ENCODE data around the gene TTC16. TPM values are rescaled to one million over a fixed set of nuclear protein-coding genes. Genes with fewer than 3 reads are reported as not detected.

The TTC16 gene
- polyA plus RNA-seq, 1 donor from 2014 or later, result 0.11 TPM

- Histone ChIP-seq H3K9me2 (ENCODE audit: insufficient read depth, low read length) (no peaks in the 10 kb centered on the region), H4K20me1 (ENCODE audit: insufficient read depth) (no peaks in the 10 kb centered on the region), H3K4me3 (ENCODE audit: low read length) (no peak overlapping the region), H3F3A (ENCODE audit: insufficient read depth, low read length, poor library complexity, severe bottlenecking) (no peaks in the 10 kb centered on the region), H3K4me2 (ENCODE audit: low read length) (no peak overlapping the region), H3K9me3 (ENCODE audit: low read length) (no peaks in the 10 kb centered on the region), H2AFZ (ENCODE audit: low read depth, low read length) (no peak overlapping the region), H3K36me3 (ENCODE audit: insufficient read depth, low read length) (no peaks in the 10 kb centered on the region), H3K27ac (ENCODE audit: low read length) (no peak overlapping the region), H3K79me2 (replicated peaks; ENCODE audit: insufficient read depth, low read length) (no peaks in the 10 kb centered on the region), H3K9ac (ENCODE audit: low read length) (no peak overlapping the region), H3K27me3 (ENCODE audit: insufficient read depth, low read depth, low read length) (no peaks in the 10 kb centered on the region)
- no peak for TF ChIP-seq TAF1 (IDR thresholded peaks at IDR 0.05; ENCODE audit: low read depth)
- TF ChIP-seq REST (IDR thresholded peaks at IDR 0.05; ENCODE audit: borderline replicate concordance), result no peak
- no peak for TF ChIP-seq RAD21 (conservative IDR thresholded peaks at IDR 0.05)
- no peak for TF ChIP-seq EZH2 (IDR thresholded peaks at IDR 0.05; ENCODE audit: borderline replicate concordance, insufficient read depth, low read length, poor library complexity, severe bottlenecking)
Observed at GRCh38 chr9:127712867-127713266, 3.0 kb upstream of the TTC16 start.

GRCh38 chr9:127714020-127714750, 1.7 kb upstream of the TTC16 start:
- TF ChIP-seq REST (IDR thresholded peaks at IDR 0.05; ENCODE audit: borderline replicate concordance) (no peak), RAD21 (conservative IDR thresholded peaks at IDR 0.05) (no peak), SMC3 (conservative IDR thresholded peaks at IDR 0.05; ENCODE audit: poor library complexity) (no peak), CTCF (IDR thresholded peaks at IDR 0.05; ENCODE audit: poor library complexity, severe bottlenecking) (no peak), POLR2AphosphoS5 (IDR thresholded peaks at IDR 0.05) (no peak), MXI1 (conservative IDR thresholded peaks at IDR 0.05; ENCODE audit: poor library complexity, severe bottlenecking) (no peak), EZH2 (IDR thresholded peaks at IDR 0.05; ENCODE audit: borderline replicate concordance, insufficient read depth, low read length, poor library complexity, severe bottlenecking) (no peak), TAF1 (IDR thresholded peaks at IDR 0.05; ENCODE audit: low read depth) (no peak), EP300 (conservative IDR thresholded peaks at IDR 0.05; ENCODE audit: poor library complexity, severe bottlenecking) (no peak)
- Histone ChIP-seq H2AFZ (ENCODE audit: low read depth, low read length) (no peak overlapping the region), H3K36me3 (ENCODE audit: insufficient read depth, low read length) (no peaks in the 10 kb centered on the region), H3K27me3 (ENCODE audit: insufficient read depth, low read depth, low read length) (no peaks in the 10 kb centered on the region), H3K79me2 (replicated peaks; ENCODE audit: insufficient read depth, low read length) (no peaks in the 10 kb centered on the region), H3K4me2 (ENCODE audit: low read length) (no peak overlapping the region), H4K20me1 (ENCODE audit: insufficient read depth) (no peaks in the 10 kb centered on the region), H3K9me2 (ENCODE audit: insufficient read depth, low read length) (no peaks in the 10 kb centered on the region), H3K27ac (ENCODE audit: low read length) (no peak overlapping the region), H3F3A (ENCODE audit: insufficient read depth, low read length, poor library complexity, severe bottlenecking) (no peaks in the 10 kb centered on the region), H3K9me3 (ENCODE audit: low read length) (no peaks in the 10 kb centered on the region), H3K9ac (ENCODE audit: low read length) (no peak overlapping the region), H3K4me3 (ENCODE audit: low read length) (peak overlapping the region; percentile 87)

Data from neural cell (in vitro differentiated cells).